ENCODE measurements around the gene OR8D1.
"Not testable (repeated sequence)": the region's sequence is repeated elsewhere in the genome, so short reads cannot be mapped to it uniquely, and the experiment has no call there.

The OR8D1 gene

DNA sequence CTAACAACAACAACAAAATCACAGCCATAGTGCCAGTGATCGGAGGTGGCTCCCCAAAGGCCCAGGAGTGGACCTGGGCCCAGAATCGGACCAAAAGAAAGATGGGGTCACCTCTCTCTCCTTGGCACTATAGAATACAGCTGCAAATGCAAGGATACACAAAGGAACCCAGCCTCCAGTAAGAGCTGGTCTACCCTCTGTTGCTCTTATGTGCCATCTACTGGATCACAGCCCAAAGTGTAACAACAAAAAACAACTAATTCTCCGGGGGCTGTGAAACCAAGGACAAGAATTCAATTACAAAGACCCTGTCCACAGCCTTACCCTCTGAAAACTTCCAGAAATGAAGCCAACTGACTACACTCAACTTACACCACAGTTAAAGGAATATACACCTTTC lies 35.9 kb downstream of the OR8D1 start:
- TF ChIP-seq, protein P1, sequence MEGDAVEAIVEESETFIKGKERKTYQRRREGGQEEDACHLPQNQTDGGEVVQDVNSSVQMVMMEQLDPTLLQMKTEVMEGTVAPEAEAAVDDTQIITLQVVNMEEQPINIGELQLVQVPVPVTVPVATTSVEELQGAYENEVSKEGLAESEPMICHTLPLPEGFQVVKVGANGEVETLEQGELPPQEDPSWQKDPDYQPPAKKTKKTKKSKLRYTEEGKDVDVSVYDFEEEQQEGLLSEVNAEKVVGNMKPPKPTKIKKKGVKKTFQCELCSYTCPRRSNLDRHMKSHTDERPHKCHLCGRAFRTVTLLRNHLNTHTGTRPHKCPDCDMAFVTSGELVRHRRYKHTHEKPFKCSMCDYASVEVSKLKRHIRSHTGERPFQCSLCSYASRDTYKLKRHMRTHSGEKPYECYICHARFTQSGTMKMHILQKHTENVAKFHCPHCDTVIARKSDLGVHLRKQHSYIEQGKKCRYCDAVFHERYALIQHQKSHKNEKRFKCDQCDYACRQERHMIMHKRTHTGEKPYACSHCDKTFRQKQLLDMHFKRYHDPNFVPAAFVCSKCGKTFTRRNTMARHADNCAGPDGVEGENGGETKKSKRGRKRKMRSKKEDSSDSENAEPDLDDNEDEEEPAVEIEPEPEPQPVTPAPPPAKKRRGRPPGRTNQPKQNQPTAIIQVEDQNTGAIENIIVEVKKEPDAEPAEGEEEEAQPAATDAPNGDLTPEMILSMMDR (conservative IDR thresholded peaks at IDR 0.05; ENCODE audit: low read depth) = no peak
- DNase-seq (ENCODE audit: low spot score) = no peak
- no peak overlapping the region for H3K27ac ChIP-seq
- CTCF ChIA-PET = interaction anchor here (1.0 kb wide), 1 partner anchor 206 kb away, joined by 3 read pairs; no protein-coding TSS in a partner anchor
- POLR2A ChIA-PET (ENCODE audit: low non-redundant PET) = no interaction called here

DNA sequence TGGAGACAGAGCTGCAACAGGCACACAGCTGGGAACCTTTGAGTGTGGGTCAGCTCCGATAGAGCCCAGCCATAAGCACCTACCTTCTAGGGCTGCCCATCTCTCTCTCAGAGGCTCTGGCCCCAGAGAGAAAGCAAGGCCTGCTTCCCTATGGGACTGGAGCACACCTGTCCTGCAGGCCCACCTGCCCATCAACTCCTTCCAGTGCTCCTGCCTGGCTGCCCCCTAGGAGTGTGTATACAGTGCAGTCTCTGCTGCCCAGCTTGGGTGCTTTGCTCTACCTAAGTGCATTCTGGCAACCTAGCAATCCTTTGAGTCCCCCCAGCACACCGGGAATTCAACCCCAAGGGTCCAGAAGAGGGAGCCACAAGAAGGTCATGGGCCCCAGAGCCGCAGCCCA lies 36.5 kb downstream of the OR8D1 start:
- no peak overlapping the region for H3K27ac ChIP-seq
- ChIA-PET CTCF (interaction anchor here (1.0 kb wide), 1 partner anchor 206 kb away, joined by 3 read pairs; no protein-coding TSS in a partner anchor), POLR2A (ENCODE audit: low non-redundant PET) (no interaction called here)
- no peak for DNase-seq (ENCODE audit: low spot score)
- TF ChIP-seq, protein P1 (conservative IDR thresholded peaks at IDR 0.05; ENCODE audit: low read depth) = no peak

DNA sequence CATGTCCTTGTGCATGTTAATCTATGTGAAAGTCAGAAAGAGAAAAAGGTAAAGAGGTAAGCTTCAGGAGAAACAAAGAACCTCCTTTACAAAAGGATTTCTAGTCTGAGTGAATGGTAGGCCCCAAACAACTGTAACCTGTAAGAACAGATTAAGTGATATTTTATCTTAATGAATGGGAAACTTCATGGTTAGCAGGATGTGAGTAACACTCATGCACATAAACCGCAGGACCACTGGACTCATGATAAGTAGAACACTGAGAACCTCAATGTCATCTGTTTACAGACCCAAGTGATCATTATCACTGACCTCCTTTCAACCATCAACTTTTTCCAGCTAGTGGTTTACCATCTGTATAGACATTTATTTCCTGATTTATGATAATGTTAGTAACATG lies 37.7 kb downstream of the OR8D1 start:
- TF ChIP-seq, protein P1 (conservative IDR thresholded peaks at IDR 0.05; ENCODE audit: low read depth) = no peak
- ChIA-PET CTCF (no interaction called here), POLR2A (ENCODE audit: low non-redundant PET) (no interaction called here)
- H3K27ac ChIP-seq = no peak overlapping the region
- no peak for DNase-seq (ENCODE audit: low spot score)

DNA sequence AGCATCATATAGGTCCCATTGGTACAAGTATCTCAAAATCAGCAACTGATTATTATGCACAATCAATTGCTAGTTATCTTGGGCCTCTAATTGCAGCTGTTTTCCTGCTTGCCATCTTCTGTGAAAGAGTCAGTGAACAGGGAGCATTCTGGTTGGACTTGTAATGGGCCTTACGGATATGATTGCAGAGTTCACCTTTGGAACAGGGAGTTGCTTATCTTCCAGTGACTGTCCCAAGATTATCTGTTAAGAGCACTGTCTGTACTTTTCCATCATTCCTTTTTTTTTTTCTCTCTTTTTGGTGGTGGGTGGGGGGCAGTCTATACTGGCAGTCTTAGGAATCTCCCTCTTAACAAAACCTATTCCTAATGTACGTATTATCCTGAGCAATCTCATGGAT lies 39.7 kb downstream of the OR8D1 start:
- no peak overlapping the region for H3K27ac ChIP-seq
- no peak for DNase-seq (ENCODE audit: low spot score)
- ChIA-PET CTCF (interaction anchor here (0.7 kb wide), 1 partner anchor 377 kb away, joined by 3 read pairs; no protein-coding TSS in a partner anchor), POLR2A (ENCODE audit: low non-redundant PET) (no interaction called here)
- TF ChIP-seq, protein P1 (conservative IDR thresholded peaks at IDR 0.05; ENCODE audit: low read depth) = no peak

DNA sequence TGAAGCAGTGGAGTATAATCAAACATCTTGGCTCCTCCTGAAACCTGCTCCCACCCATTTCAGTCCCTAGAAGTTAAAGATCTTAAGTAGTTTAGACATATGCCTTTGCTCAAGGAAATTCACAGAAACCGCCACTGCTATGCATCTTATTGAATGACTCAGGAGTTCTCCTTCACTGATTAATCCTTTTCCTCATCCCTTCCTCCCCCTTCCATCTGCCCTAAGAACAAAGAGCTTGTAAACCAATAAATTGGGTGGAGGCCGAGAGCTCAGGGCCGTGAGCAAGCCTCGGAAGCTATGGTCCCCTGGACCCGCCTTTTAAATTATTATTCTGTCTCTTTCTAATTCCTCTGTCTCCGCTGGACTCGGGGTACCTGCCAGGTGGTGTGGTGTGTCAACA lies 42.9 kb downstream of the OR8D1 start:
- CTCF ChIA-PET = not testable (repeated sequence)

DNA sequence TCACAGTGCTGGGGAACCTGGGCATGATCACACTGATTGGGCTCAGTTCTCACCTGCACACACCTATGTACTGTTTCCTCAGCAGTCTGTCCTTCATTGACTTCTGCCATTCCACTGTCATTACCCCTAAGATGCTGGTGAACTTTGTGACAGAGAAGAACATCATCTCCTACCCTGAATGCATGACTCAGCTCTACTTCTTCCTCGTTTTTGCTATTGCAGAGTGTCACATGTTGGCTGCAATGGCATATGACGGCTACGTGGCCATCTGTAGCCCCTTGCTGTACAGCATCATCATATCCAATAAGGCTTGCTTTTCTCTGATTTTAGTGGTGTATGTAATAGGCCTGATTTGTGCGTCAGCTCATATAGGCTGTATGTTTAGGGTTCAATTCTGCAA lies 48.7 kb downstream of the OR8D1 start:
- POLR2A ChIA-PET (ENCODE audit: low non-redundant PET); DNase-seq (ENCODE audit: low spot score); H3K27ac ChIP-seq; CTCF ChIA-PET: not testable (repeated sequence)

More for the DNA sequence above, 42.9 kb downstream of the OR8D1 start:
- H3K27ac ChIP-seq; DNase-seq (ENCODE audit: low spot score); POLR2A ChIA-PET (ENCODE audit: low non-redundant PET): not testable (repeated sequence)

DNA sequence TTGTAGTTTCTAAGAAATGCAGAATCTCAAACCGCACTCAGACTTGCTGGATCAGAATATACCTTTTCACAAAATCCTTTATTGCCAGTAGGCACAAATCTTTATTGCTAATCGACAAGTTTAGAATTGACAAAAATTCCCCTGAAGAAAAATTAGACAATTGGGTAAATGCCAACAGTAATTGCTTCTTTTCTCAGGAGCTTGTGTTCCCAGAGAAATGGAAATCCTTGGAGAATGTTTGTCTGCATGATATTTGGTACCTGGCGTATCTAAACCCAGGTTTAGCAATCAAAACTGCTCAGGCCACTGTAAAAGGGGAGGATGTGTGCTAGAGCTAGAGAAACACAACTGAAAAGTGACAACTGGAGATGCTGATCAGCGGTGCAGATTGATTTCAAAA lies 57.7 kb downstream of the OR8D1 start, which contains the start of gene OR8G5:
Gene OR8G5 (plus strand): TSS at position 301 of the 400 bp plus-strand sequence. CDS start 8,556 bp downstream, outside the sequence.
- POLR2A ChIA-PET (ENCODE audit: low non-redundant PET) = no interaction called here
- H3K27ac ChIP-seq = no peak within 1 kb of the TSS
- CTCF ChIA-PET = no interaction called here
- DNase-seq (ENCODE audit: low spot score) = no peak
- TF ChIP-seq, protein P1 (conservative IDR thresholded peaks at IDR 0.05; ENCODE audit: low read depth) = no peak

Measured in RWPE1 (cell line).